ENCODE data around the gene DUSP10. TPM values are rescaled to one million over a fixed set of nuclear protein-coding genes. Genes with fewer than 3 reads are reported as not detected.

DUSP10 gene
- 14.1 and 108 TPM in 2 replicates for total RNA-seq

DNA sequence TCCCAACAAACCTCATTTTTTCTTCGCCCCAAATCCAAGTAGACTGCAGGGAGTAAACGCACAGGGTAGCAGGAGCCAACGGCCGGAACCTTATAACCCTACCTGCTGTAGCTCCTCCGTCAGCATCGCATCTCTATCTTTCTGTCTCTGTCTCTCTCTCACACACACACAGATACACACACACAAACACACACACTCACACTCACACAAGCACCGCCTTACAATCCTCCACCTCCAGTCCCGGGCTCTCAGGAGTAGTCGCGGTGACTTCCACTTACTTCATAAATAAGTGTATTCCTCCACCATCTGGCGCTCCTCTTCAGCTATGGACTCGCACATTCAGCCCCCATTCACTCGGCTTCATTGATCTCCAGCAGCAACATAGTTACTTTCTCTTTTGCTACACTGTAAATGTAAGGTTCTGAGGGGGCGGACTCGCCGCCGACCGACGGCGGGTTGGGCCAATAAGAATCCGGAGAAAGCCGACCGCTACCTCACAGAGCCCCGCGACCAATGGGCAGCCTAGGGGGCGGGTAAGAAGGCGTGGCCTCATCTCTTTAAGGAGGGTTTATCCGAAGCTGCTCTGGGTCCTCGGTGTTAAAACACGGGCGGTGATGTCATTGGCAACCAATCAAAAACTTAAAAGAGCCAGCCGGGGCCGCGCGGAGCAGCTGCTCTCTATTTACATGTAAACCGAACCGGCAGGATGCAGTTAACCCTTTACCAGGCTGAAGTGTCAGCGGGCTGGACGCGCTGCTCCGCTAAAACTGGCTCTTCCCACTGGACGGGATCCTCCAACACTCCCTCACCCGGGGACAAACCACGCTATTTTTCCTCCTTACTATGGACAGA, at the start of gene DUSP10:
DUSP10 (minus strand) TSS at position 387 of the 852 bp plus-strand sequence. CDS start 2,345 bp downstream, outside the sequence.
- peak; percentile 98 for DNase-seq (ENCODE audit: low read depth)

- no peak for DNase-seq (ENCODE audit: low read depth)
These were observed 46.6 kb upstream of the DUSP10 start for GRCh38 chr1:221788466-221788865.

GRCh38 chr1:221786647-221787046, 44.8 kb upstream of the DUSP10 start:
- DNase-seq (ENCODE audit: low read depth), result no peak

GRCh38 chr1:221783936-221784335, 42.0 kb upstream of the DUSP10 start:
- no peak for DNase-seq (ENCODE audit: low read depth)

GRCh38 chr1:221783437-221783836, 41.5 kb upstream of the DUSP10 start:
- DNase-seq (ENCODE audit: low read depth), result no peak

- no peak for DNase-seq (ENCODE audit: low read depth)
These were observed 41.1 kb upstream of the DUSP10 start for GRCh38 chr1:221782970-221783369.

GRCh38 chr1:221782477-221782876, 40.6 kb upstream of the DUSP10 start:
- no peak for DNase-seq (ENCODE audit: low read depth)

DNA sequence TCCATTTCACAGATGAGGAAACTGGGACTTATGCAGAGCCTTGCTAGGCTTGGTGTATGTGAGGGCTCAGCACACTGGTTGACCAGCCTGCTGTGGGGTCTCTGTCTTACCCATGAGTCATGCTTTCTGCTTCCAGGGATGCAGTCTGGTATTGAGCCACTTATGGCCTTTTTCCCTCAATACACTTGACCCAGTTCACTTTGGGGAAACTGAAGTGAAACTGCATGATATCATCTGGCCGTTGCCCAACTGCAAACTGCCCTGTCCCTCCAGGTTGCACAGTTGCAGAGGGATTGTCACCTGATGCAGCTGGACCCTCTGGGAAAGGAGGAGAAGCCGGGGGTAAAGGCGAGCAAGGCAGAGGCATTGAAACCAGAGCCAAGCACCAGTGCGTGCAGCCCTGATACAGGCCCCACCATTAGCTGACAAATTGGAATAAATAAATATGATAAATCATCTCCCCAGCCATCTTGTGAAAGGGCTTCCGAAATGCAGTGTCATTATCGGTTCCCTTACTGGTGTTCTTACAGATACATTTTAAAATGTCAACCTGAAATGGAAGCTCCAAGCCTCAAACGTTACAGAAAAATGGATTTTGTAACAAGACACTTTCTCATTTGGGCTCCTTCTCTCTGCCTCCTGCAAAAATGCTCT, 39.3 kb upstream of the DUSP10 start:
- peak; percentile 25 for DNase-seq (ENCODE audit: low read depth)

- no peak for DNase-seq (ENCODE audit: low read depth)
These were observed 38.3 kb upstream of the DUSP10 start for GRCh38 chr1:221780175-221780574.

DNA sequence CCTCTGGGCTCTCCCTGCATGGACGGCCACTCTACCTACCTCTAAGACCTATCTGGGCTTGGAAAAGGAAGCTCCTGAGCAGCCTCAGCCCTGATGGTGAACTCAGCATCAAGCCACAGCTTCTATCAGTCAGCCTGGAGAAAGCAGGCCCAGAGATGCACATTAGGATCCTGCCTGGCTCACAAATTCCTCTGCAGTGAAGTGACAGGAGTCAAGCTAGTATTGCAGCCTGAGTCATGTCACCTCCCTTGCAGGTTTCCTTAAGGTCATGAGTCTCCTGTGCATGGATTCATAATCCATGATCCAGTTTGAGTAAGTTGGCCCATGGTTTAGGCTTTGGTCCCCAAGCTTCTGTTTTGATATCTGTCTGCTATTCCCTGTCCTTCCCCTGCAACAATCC, 37.9 kb upstream of the DUSP10 start:
- DNase-seq (ENCODE audit: low read depth), result no peak

DNA sequence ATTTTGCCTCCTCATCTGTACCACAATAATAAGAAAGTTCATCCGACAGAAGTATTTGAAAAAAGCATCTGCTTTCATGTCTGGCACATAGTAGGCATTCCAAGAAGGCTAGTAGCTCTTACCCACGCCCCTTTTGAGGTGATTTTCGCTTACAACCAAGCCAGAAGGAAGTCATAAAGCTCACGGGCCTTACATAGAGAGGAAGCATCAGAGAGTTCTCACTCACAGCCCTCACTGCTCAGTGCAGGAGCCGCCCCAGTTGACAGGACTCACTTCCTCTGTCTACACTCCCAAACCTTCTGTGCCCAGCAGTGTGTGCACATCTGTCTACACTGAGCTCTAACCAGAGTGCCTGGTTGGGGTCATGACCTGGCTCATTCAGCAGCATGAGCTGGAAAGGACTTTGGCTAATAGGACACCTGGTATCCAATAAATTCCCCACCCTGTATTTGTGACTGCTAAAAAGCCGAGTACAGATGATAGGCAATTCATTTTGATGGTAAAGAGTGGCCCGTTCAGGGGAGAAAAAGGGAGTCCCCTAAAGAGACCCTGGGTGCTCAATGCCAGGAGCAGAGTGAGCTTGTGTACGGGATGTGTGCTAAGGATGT, 36.8 kb upstream of the DUSP10 start:
- no peak for DNase-seq (ENCODE audit: low read depth)

- no peak for DNase-seq (ENCODE audit: low read depth)
These were observed 36.2 kb upstream of the DUSP10 start for GRCh38 chr1:221778125-221778524.

DNA sequence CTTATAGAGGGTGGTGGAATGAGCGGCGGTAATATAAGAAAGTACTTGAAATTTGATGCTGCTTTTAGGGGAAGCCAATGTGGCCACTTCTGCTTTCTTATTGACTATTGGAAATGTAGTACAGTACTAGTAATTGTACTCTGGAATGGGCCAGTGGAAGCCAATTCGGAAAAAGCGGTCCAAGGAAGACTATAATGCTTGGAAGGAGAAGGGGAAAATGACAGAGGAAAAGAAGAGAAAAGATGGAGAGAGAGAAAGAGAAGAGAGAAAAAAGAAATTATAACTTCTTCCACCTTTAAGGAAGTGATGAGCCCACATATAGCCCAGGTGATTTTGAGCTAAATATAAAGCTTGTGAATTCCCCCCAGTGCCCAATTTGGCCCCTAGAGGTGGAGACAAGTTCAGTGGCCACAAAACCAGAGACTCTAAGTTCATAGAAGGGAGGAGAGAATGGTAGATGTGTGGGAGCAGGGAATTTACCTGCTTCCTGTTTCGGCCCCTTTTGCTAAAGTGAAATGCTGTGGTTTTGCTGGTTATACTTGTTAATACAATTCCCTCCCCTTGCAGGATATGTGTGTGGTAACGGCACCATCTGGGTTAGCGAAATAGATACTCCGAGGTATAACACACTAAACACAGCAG, 35.7 kb upstream of the DUSP10 start:
- DNase-seq (ENCODE audit: low read depth), result no peak

GRCh38 chr1:221776495-221777301, 34.8 kb upstream of the DUSP10 start:
- peak; percentile 40 for DNase-seq (ENCODE audit: low read depth)

- DNase-seq (ENCODE audit: low read depth), result peak; percentile 66
These were observed 33.3 kb upstream of the DUSP10 start for GRCh38 chr1:221775206-221775605.

DNA sequence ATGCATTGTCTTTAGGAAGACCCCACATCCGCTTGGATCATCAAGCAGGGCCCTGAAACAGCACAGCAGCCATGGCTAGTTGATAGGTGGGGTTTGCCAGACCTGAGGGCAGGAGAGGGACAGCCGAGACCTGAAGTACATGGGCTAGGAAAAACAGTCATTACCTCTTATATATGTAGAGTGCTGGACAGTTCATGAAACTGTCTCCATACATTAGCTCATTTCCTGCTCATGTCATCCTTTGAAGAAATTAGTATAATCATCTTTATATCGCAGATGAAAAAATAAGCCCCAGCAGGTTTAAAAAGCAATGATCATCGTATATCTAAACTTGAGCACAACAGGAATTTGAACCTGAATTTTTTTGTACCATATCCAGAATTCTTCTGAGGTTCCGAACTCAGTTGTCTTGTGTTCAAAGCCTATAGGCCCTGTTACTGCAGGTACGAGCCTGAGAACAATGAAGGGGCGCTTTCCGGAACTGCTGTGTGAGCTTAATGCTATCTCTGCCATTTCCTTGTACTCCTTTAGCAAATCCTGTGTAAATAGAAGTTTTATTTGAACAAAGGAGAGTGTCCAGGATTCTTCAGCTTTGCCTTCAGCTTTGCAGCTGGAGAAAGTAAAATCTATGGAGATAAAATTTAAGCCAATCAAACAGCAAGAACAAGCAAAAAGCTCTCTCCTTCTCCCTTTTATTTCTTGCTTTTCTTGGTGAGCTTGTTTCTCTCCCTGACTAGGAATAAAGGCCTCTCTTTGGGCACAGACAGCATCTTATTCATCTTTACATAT, 32.4 kb upstream of the DUSP10 start:
- no peak for DNase-seq (ENCODE audit: low read depth)

DNA sequence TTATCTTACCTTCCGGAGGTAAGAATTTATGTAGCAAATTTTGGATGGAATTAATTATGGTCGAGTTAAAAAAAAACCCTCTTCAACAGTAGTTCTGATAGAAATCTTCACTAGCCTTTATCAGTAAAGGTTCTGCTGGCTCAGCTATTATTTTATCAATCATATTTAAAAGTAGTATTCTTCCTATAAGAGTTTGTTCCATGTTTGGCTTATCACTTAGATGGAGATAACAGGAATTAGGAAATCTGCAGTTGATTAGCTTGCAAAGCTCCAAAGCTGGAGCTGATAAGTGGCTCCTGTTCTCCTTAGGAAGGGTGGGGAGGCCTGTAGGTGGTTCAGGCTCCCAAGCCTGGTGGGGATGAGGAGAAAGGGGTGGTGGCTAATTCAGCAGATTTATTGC, 31.5 kb upstream of the DUSP10 start:
- no peak for DNase-seq (ENCODE audit: low read depth)

GRCh38 chr1:221772117-221772516, 30.2 kb upstream of the DUSP10 start:
- no peak for DNase-seq (ENCODE audit: low read depth)

DNA sequence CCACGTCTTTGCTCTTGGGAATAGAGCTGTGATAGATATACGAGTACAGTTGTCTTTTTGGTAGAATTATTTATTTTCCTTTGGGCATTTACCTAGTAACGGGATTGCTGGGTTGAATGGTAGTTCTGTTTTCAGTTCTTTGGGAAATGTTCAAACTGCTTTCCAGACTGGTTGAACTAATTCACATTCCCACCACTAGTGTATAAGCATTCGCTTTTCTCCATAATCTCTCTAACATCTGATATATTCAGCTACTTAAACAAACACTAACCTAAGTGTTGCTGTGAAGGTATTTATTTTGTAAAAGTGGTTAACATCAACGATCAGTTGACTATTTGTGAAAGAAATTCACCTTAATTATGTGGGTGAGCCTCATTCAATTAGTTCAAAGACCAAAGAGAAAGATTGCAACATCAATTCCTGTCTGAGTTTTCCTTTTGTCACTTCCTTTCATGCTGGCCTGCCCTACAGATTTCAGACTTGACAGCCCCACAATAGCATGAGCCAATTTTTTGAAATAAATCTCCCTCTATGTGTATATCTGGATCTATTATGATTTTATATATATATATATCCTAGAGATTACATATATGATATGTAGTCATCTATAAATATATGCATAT, 26.7 kb upstream of the DUSP10 start:
- peak; percentile 59 for DNase-seq (ENCODE audit: low read depth)

- DNase-seq (ENCODE audit: low read depth), result no peak
These were observed 24.3 kb upstream of the DUSP10 start for GRCh38 chr1:221766210-221766609.
